MM.1S (cell line): ENCODE measurements around the gene KLHL2.

Source experiments
- EZH2 ChIP-seq: fragments of 300-600 bp; sonication (generic); optimal IDR thresholded peaks from 2 replicates; pipeline ENCODE3; 2017; ENCODE audit warnings: low read depth, mild to moderate bottlenecking, antibody characterized with exemption, low read length, mixed read lengths
- EZH2phosphoT487 ChIP-seq: fragments of 300-600 bp; sonication (generic); IDR thresholded peaks from 2 replicates; pipeline ENCODE4 v1.6.1; 2018; ENCODE audit warnings: antibody characterized with exemption, low read length
- TF ChIP-seq, protein P1 (sequence below): fragments of 300-600 bp; sonication (generic); IDR thresholded peaks from 2 replicates; pipeline ENCODE4 v1.5.1; 2016; ENCODE audit warnings: antibody characterized with exemption, low read length, mixed read lengths

DNA sequence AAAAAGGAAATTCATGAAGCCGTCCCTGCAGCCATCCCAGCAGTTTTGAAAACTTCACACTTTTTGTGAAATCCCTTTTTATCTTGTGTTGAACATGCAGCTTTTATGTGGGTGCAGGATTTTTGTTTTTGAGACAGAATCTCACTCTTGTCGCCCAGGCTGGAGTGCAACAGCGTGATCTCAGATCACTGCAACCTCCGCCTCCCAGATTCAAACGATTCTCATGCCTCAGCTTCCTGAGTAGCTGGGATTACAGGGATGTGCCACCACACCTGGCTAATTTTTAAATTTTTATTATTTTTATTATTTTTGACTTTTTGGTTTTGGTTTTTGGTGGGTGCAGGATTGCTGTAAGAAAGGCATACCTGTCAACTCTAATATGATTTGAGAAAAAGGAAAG is 112.1 kb downstream of the KLHL2 start:
- TF ChIP-seq, protein P1, sequence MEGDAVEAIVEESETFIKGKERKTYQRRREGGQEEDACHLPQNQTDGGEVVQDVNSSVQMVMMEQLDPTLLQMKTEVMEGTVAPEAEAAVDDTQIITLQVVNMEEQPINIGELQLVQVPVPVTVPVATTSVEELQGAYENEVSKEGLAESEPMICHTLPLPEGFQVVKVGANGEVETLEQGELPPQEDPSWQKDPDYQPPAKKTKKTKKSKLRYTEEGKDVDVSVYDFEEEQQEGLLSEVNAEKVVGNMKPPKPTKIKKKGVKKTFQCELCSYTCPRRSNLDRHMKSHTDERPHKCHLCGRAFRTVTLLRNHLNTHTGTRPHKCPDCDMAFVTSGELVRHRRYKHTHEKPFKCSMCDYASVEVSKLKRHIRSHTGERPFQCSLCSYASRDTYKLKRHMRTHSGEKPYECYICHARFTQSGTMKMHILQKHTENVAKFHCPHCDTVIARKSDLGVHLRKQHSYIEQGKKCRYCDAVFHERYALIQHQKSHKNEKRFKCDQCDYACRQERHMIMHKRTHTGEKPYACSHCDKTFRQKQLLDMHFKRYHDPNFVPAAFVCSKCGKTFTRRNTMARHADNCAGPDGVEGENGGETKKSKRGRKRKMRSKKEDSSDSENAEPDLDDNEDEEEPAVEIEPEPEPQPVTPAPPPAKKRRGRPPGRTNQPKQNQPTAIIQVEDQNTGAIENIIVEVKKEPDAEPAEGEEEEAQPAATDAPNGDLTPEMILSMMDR, result no peak
- TF ChIP-seq EZH2phosphoT487 (no peak), EZH2 (no peak)
